KBM-7 (cell line): Measurements from ENCODE around the gene KRTAP4-6.
"Not testable (repeated sequence)": the region's sequence is repeated elsewhere in the genome, so short reads cannot be mapped to it uniquely, and the experiment has no call there.

Experiments
- DNase-seq: peaks from one replicate; pipeline ENCODE4 v3.0.0-alpha.2; 2015
- in situ Hi-C: fragments of 300-500 bp; cut with MboI; formaldehyde crosslinking; loops from 2 replicates; pipeline ENCODE4 v1.14.3; 2020; ENCODE audit warnings: low sequenced_read_pairs, low pct_unique_long_range_greater_than_20kb, mixed read lengths

The KRTAP4-6 gene

DNA sequence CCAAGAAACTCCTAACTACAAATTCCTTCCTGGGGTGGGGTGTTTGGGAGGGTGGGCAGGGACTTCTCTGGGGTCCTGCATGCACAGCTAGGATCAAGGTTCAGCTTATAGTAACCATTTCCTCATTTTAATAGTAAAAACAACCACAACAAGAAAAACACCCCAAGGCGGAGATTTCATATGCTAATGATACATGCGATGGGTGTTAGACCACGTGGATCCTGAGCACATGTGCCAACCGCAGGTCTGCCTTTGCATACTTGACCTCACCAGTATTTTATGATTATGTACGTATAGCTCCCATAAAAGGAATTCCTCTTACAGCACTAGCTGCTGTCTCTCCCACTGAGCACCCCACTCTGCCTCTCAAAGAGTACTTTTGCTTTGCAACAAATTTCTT is 24.0 kb downstream of the KRTAP4-6 start:
- in situ Hi-C loops = no loop called here
- DNase-seq = peak; percentile 45

DNA sequence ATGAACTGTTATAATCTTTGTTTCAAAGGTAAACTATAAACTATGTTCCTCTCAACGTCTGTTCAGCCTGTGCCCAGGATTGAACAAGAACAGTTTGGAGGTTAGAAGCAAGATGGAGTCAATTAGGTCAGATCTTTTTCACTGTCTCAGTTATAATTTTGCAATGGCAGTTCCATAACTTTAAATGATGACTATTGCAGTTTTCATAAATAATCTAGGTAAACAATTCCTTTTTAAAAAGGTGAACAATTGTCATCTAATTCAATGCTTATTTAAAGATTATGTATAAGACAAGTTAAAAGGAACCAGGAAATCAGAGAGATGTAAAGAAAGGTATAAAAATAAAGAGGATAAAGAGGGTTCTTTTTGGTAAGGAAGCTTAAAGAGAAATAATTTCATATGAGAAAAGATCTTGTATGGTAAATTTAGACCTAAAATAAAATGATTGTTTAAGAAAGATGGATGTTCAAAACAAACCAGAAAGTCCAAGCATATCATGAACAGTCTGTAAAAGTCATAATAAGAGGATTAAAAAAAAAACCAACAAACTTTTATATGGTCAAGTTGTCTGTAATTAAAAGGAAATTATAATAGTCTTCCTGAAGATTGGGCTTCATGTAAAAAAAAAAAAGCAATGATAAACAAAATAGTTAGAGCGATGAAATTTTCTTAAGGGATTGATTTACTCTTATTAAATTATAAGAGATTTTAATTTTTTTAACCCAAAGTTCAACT is 29.0 kb downstream of the KRTAP4-6 start:
- in situ Hi-C loops = no loop called here

GRCh38 chr17:41108728-41109386 is 31.5 kb downstream of the KRTAP4-6 start:
- in situ Hi-C loops = not testable (repeated sequence)
- DNase-seq = peak; percentile 62

More for the DNA sequence above, 29.0 kb downstream of the KRTAP4-6 start:
- no peak for DNase-seq

DNA sequence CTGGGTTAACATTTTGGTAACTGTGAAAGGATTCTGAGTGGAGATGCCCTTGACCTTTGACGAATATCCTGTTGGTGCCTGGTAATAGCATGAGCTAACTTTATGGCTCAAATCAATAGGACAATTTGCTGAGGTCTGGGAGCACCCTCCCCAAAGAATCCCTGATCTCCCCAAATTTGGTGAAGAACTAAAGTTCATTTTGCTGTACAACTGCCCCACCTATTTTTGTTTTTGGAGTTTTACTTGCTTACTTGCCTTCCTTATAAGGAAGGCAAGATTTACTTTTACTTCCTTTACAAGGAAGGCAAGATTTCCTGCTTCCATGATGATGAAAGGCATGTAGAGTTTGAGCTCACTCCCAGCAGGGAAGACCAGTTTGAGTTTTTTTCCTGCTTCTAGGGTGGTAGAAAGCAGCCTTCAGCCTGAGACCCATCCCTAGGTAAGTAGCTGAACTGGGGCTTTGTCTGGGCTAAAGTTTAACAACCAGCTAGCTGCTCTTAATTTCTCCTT is 32.3 kb downstream of the KRTAP4-6 start:
- in situ Hi-C loops = no loop called here

DNA sequence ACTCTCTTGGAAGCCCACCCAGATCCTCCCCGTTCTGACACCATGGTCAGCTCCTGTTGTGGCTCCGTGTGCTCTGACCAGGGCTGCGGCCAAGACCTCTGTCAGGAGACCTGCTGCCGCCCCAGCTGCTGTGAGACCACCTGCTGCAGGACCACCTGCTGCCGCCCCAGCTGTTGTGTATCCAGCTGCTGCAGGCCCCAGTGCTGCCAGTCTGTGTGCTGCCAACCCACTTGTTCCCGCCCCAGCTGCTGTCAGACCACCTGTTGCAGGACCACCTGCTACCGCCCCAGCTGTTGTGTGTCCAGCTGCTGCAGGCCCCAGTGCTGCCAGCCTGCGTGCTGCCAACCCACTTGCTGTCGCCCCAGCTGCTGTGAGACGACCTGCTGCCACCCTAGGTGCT is 35.0 kb downstream of the KRTAP4-6 start, which contains the start of gene KRTAP4-9:
TSS of gene KRTAP4-9 (plus strand) at position 43 of the 400 bp plus-strand sequence. CDS start at position 43, 0 bp downstream.
- DNase-seq, in situ Hi-C loops: not testable (repeated sequence)

More for the DNA sequence above, 32.3 kb downstream of the KRTAP4-6 start:
- DNase-seq = no peak

- DNase-seq, in situ Hi-C loops: not testable (repeated sequence)
Observed at GRCh38 chr17:41104386-41105038, 35.8 kb downstream of the KRTAP4-6 start.

DNA sequence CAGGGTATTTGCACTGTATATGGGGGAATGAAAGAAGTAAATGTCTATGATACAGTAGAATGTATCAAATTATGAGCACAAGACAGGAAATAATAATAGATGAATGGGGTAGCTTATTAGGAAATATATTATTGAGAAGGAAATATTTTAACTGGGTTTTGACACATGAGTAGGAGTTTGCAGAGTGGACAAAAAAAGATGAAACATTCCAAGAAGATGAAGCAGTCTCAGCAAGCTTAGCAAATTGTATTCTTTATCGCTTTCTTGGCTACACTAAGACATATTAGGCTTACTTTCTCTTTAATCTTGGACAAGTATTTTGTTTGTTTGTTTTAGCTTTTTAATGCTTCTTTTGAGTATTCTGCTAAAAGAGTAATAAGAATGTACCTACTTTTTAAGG is 36.4 kb downstream of the KRTAP4-6 start:
- in situ Hi-C loops = no loop called here
- no peak for DNase-seq

GRCh38 chr17:41101586-41102259 is 38.6 kb downstream of the KRTAP4-6 start, which contains the start of gene KRTAP4-16:
Gene KRTAP4-16, minus strand, starts transcription at chr17:41102209. Its CDS starts 0 bp downstream, at chr17:41102209.
- DNase-seq = no peak
- in situ Hi-C loops = no loop called here

DNA sequence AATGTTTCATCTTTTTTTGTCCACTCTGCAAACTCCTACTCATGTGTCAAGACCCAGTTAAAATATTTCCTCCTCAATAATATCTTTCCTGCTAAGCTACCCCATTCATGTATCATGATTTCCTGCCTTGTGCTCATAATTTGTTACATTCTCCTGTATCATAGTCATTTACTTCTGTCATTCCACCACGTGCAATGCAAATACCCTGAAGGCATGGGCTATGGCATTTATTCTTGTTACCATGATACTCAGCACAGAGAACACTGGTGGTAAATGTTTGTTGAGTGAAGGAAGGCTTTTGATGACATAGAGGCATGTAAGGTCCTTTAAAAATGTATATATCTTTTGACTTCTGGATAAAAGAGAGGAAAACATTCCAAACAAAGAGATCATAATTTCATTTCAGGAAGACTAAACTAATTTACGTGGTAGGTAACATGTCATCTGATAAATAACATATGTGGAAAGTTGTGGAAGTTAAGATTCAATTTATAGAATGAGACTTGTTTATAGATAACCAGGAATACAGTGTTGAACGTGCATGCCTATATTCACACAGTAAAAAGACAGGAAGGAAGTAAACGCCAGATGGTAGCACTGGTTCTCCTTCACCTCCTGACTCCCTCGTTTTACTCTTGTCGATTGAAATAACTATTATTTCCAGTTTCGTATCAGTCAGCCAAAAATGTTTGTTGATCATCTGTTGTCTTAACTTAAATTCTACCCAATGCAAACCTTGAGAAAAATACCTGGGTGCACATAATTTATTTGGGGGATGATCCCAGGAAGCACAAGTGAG is 40.5 kb downstream of the KRTAP4-6 start:
- in situ Hi-C loops = not testable (repeated sequence)
- peak; percentile 71 for DNase-seq

GRCh38 chr17:41098481-41098880 is 41.9 kb downstream of the KRTAP4-6 start:
- DNase-seq = no peak
- in situ Hi-C loops = no loop called here

DNA sequence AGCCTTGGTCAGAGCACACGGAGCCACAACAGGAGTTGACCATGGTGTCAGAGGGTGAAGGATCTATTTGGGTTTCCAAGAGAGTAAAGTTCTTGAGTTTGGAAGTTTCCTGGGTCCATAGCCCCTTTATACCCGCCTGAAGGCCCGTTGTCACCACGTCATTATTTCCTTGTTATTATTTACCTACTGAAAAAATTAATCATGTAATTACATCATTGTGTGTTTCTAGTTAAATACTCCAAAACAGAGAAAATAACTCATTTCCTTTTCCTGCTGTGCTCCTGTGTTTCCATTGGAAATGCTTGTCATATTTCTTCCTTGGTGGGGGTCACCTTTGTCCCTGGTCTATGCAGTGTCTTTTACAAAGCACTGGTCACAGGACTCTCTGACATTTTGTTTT is 42.3 kb downstream of the KRTAP4-6 start, which contains the start of gene KRTAP4-8:
TSS of gene KRTAP4-8 (minus strand) at position 101 of the 400 bp plus-strand sequence. CDS start at position 43, 58 bp downstream.
- in situ Hi-C loops = no loop called here

DNA sequence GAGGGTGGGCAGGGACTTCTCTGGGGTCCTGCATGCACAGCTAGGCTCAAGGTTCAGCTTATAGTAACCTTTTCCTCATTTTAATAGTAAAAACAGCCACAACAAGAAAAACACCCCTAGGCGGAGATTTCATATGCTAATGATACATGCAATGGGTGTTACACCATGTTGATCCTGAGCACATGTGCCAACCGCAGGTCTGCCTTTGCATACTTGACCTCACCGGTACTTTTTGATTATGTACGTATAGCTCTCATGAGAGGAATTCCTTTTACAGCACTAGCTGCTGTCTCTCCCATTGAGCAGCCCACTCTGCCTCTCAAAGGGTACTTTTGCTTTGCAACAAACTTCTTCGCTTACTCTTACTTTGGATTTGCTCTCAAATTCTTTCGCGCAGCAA is 44.3 kb downstream of the KRTAP4-6 start:
- in situ Hi-C loops = no loop called here
- no peak for DNase-seq

More for the DNA sequence above, 42.3 kb downstream of the KRTAP4-6 start, which contains the start of gene KRTAP4-8:
- DNase-seq = no peak
